B cell (primary cell): ENCODE measurements around the gene PDE3A. TPM values are rescaled to one million over a fixed set of nuclear protein-coding genes. Genes with fewer than 3 reads are reported as not detected.

Experiments
- ATAC-seq: fragments of 200-7000 bp; cut with Tn5 transposase; one replicate; pipeline ENCODE4 v1.10.0; 2021; ENCODE audit warnings: low read depth, mild to moderate bottlenecking, moderate number of reproducible peaks, moderate library complexity
- CTCF ChIA-PET: fragments of 350-600 bp; sonication (Branson Sonifier 250); formaldehyde crosslinking; loops from one replicate; lab custom pipeline; 2021; ENCODE audit warnings: antibody characterized with exemption, inconsistent platforms; lab: Charles Lee
- POLR2A ChIA-PET: fragments of 350-600 bp; sonication (Branson Sonifier 250); formaldehyde crosslinking; loops from one replicate; lab custom pipeline; 2021; ENCODE audit warnings: antibody characterized with exemption; lab: Charles Lee
- DNase-seq: peaks from one replicate; pipeline ENCODE4 v3.0.0; 2013
- H2AFZ ChIP-seq: 2 replicates; pipeline ENCODE4 v1.6.1; 2012; ENCODE audit warnings: mild to moderate bottlenecking, low read depth, low read length; ENCODE audit not compliant: insufficient read depth, poor library complexity, severe bottlenecking
- H3K27ac ChIP-seq, 2 donors: 1 replicate in 1 of 2; 2 replicates in 1 of 2; pipeline ENCODE4 v1.5.1; 2012 to 2013; ENCODE audit warnings: low read length in 2 of 2, mild to moderate bottlenecking in 2 of 2, moderate library complexity in 1 of 2
- H3K27me3 ChIP-seq, 4 experiments: fragments of 200-600 bp in 1 of 4; sonication (generic) in 1 of 4; replicated peaks in 1 of 4; 1 replicate in 2 of 4; 2 replicates in 2 of 4; pipeline versions ENCODE4 v1.6.1 to v1.7.0; 2013 to 2016; ENCODE audit warnings: low read length in 3 of 4, mild to moderate bottlenecking in 2 of 4, mixed read lengths in 1 of 4, moderate library complexity in 1 of 4; ENCODE audit not compliant: insufficient read depth in 4 of 4, control insufficient read depth in 3 of 4; ENCODE audit errors: control extremely low read depth in 1 of 4
- H3K36me3 ChIP-seq, 2 experiments: replicated peaks in 1 of 2; 1 replicate in 1 of 2; 2 replicates in 1 of 2; pipeline versions ENCODE4 v1.6.1 to v1.7.1; 2013; ENCODE audit warnings: low read length in 1 of 2; ENCODE audit not compliant: insufficient read depth in 2 of 2, control insufficient read depth in 1 of 2; ENCODE audit errors: control extremely low read depth in 1 of 2, extremely low read depth in 1 of 2
- H3K4me1 ChIP-seq, 2 donors: fragments of 200-600 bp in 1 of 2; sonication (generic) in 1 of 2; 1 replicate in 1 of 2; 2 replicates in 1 of 2; pipeline versions ENCODE4 v1.5.1 to v1.6.1; 2013 to 2017; ENCODE audit warnings: low read length in 2 of 2; ENCODE audit not compliant: control insufficient read depth in 2 of 2, insufficient read depth in 2 of 2
- H3K4me2 ChIP-seq: replicated peaks from 2 replicates; pipeline ENCODE3; 2012; ENCODE audit warnings: mild to moderate bottlenecking, low read depth, low read length; ENCODE audit not compliant: poor library complexity, severe bottlenecking
- H3K4me3 ChIP-seq, 5 experiments: fragments of 200-600 bp in 1 of 5; sonication (generic) in 1 of 5; 1 replicate in 3 of 5; 2 replicates in 2 of 5; pipeline versions ENCODE4 v1.5.1 to v1.7.0; 2011 to 2016; ENCODE audit warnings: low read length in 4 of 5, mild to moderate bottlenecking in 4 of 5, low read depth in 2 of 5, control low read depth in 1 of 5, moderate library complexity in 1 of 5; ENCODE audit not compliant: insufficient read depth in 1 of 5; ENCODE audit errors: control extremely low read depth in 1 of 5, extremely low read depth in 1 of 5
- H3K79me2 ChIP-seq: fragments of 200-600 bp; sonication (generic); one replicate; pipeline ENCODE4 v1.6.0; 2016; ENCODE audit warnings: low read length; ENCODE audit not compliant: control insufficient read depth, insufficient read depth
- H3K9ac ChIP-seq: fragments of 200-600 bp; sonication (generic); 2 replicates; pipeline ENCODE4 v1.6.1; 2017; ENCODE audit warnings: mild to moderate bottlenecking, low read length, moderate library complexity
- H3K9me3 ChIP-seq, 3 donors: one replicate each; pipeline versions ENCODE4 v1.6.1 to v1.7.1; 2013; ENCODE audit warnings: low read length in 2 of 3; ENCODE audit not compliant: control insufficient read depth in 2 of 3, insufficient read depth in 1 of 3; ENCODE audit errors: control extremely low read depth in 1 of 3
- H4K20me1 ChIP-seq: 2 replicates; pipeline ENCODE4 v1.6.0; 2012; ENCODE audit warnings: mild to moderate bottlenecking, low read length; ENCODE audit not compliant: insufficient read depth, control insufficient read depth, poor library complexity, severe bottlenecking
- H3K27ac Mint-ChIP-seq: one replicate; pipeline ENCODE4 v1.8.0; 2021; ENCODE audit warnings: mixed read lengths
- H3K27me3 Mint-ChIP-seq: one replicate; pipeline ENCODE4 v1.8.0; 2021; ENCODE audit warnings: mixed read lengths
- H3K4me1 Mint-ChIP-seq: one replicate; pipeline ENCODE4 v1.8.0; 2021; ENCODE audit warnings: mixed read lengths
- H3K4me3 Mint-ChIP-seq: one replicate; pipeline ENCODE4 v1.8.0; 2021; ENCODE audit warnings: mixed read lengths
- H3K9me3 Mint-ChIP-seq: one replicate; pipeline ENCODE4 v1.8.0; 2022; ENCODE audit warnings: mixed read lengths; ENCODE audit not compliant: insufficient read depth
- EZH2 ChIP-seq: IDR thresholded peaks from 2 replicates; pipeline ENCODE4 v1.6.1; 2012; ENCODE audit warnings: borderline replicate concordance, low read depth, mild to moderate bottlenecking, moderate library complexity, low read length; ENCODE audit not compliant: insufficient read depth, poor library complexity, severe bottlenecking
- WGBS: methylation state at CpG from one replicate; pipeline ENCODE4 v1.1.5; 2013; ENCODE audit warnings: missing lambda C conversion rate; ENCODE audit not compliant: insufficient coverage; 5-methylcytosine and 5-hydroxymethylcytosine counted together
- intact Hi-C: fragments of 100-400 bp; cut with micrococcal nuclease; formaldehyde crosslinking; loops from one replicate; pipeline ENCODE4 v1.10.0; 2022
- polyA plus RNA-seq: library from polyadenylated mRNA; depleted of rRNA; stranded (reverse); fragments of >200 nt; gene quantifications from 2 replicates; pipeline ENCODE4 v1.2.3, GENCODE V29; 2012
- total RNA-seq, 2 donors: library from RNA; stranded (reverse); fragments of 120-200 nt in 1 of 2; gene quantifications; 1 replicate in 1 of 2; 2 replicates in 1 of 2; pipeline versions ENCODE4 v1.2.3 to v1.2.4, GENCODE V29; 2013 to 2022
- TF ChIP-seq, protein P1 (sequence below): fragments of 200-600 bp; IDR thresholded peaks from one replicate; pipeline ENCODE4 v1.8.0; 2022; ENCODE audit warnings: antibody characterized with exemption, mild to moderate bottlenecking

The PDE3A gene
- total and polyA plus RNA-seq, 2 donors (not counting 1 experiment from before 2014, with no cell fraction given), result not detected

DNA sequence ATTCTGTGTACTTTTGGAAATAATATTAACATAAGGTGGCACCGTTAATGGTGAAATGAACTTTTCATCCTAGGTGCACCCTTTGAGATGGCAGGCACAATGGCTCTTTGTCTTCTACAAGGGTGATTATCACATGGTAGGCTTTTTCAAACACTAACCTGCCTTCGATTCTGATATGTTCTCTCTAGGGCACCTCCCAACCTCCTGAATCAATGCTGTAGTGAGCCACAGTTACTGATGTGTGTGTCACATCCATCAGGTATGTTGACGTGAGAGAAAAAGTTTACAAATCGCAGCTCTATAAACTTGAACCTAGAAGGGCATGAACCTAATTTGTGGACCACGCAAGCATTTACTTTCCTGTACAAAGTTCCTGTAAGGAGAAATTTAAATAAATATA, 25.4 kb downstream of the PDE3A start:
- no peaks in the 10 kb centered on the region for H3K4me1 ChIP-seq
- H3K36me3 ChIP-seq, result no peaks in the 10 kb centered on the region
- H3K4me3 ChIP-seq, result no peak overlapping the region
- CTCF ChIA-PET, result no interaction called here
- Mint-ChIP-seq H3K4me3 (no peak overlapping the region), H3K27me3 (no peaks in the 10 kb centered on the region), H3K9me3 (peaks cover 2% of the 10 kb centered on the region), H3K4me1 (no peaks in the 10 kb centered on the region), H3K27ac (no peak overlapping the region)
- no peak for ATAC-seq
- no peaks in the 10 kb centered on the region for H3K9me3 ChIP-seq
- no peak for DNase-seq
- no peak overlapping the region for H3K9ac ChIP-seq
- no peak overlapping the region for H3K27ac ChIP-seq
- WGBS, result 89% methylated on average over 1 of the region's 5 CpGs
- H3K79me2 ChIP-seq, result no peaks in the 10 kb centered on the region
- intact Hi-C loops, result no loop called here
- no peaks in the 10 kb centered on the region for H4K20me1 ChIP-seq
- H3K4me2 ChIP-seq, result no peak overlapping the region
- no peak overlapping the region for H2AFZ ChIP-seq
- POLR2A ChIA-PET, result no interaction called here
- H3K27me3 ChIP-seq, result no peaks in the 10 kb centered on the region
- TF ChIP-seq EZH2, result no peak
- TF ChIP-seq, protein P1, sequence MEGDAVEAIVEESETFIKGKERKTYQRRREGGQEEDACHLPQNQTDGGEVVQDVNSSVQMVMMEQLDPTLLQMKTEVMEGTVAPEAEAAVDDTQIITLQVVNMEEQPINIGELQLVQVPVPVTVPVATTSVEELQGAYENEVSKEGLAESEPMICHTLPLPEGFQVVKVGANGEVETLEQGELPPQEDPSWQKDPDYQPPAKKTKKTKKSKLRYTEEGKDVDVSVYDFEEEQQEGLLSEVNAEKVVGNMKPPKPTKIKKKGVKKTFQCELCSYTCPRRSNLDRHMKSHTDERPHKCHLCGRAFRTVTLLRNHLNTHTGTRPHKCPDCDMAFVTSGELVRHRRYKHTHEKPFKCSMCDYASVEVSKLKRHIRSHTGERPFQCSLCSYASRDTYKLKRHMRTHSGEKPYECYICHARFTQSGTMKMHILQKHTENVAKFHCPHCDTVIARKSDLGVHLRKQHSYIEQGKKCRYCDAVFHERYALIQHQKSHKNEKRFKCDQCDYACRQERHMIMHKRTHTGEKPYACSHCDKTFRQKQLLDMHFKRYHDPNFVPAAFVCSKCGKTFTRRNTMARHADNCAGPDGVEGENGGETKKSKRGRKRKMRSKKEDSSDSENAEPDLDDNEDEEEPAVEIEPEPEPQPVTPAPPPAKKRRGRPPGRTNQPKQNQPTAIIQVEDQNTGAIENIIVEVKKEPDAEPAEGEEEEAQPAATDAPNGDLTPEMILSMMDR, result no peak

DNA sequence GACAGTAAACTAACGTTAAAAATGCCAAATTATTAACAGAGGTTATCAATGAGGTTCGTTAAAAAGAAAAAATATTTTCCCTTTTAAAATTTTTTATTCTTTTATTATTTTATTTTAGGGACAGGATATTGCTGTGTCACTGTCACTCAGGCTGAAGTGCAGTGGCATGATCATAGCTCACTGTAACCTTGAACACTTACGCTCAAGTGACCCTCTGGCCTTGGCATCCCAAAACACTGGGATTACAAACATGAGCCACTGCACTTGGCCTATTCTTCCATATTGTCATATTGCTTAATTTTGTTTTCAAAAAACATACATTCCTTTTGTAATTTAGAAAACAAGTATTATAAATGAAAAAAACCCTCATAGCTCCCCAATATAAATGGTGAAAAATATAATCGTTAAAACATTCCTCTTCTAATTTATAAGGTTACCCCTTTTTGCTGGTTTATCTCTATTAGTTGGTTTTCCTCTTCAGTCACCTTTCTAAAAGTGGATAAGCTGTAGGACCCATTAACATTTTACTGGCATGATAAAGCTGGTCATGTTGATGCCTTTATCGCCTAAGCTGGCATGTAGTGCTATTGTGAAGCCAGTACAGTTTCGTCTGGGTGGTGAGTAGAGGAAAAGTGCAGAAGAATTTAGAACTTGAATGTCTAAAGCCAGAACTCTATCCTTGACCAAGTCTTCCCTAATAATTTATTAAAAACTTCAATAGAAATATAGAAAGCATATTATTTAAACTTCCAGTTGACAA, 27.6 kb downstream of the PDE3A start:
- no peaks in the 10 kb centered on the region for H3K36me3 ChIP-seq
- no peaks in the 10 kb centered on the region for H4K20me1 ChIP-seq
- no peak overlapping the region for H2AFZ ChIP-seq
- no peak overlapping the region for H3K9ac ChIP-seq
- H3K27me3 ChIP-seq, result no peaks in the 10 kb centered on the region
- intact Hi-C loops, result no loop called here
- H3K4me3 ChIP-seq, result no peak overlapping the region
- Mint-ChIP-seq H3K27ac (no peak overlapping the region), H3K4me1 (no peaks in the 10 kb centered on the region), H3K9me3 (peaks cover 2% of the 10 kb centered on the region), H3K4me3 (no peak overlapping the region), H3K27me3 (no peaks in the 10 kb centered on the region)
- no peak overlapping the region for H3K27ac ChIP-seq
- ATAC-seq (no peak), DNase-seq (no peak)
- H3K79me2 ChIP-seq, result no peaks in the 10 kb centered on the region
- CTCF ChIA-PET, result no interaction called here
- no peaks in the 10 kb centered on the region for H3K9me3 ChIP-seq
- 88% methylated on average over 1 of the region's 6 CpGs for WGBS
- H3K4me2 ChIP-seq, result no peak overlapping the region
- H3K4me1 ChIP-seq, result no peaks in the 10 kb centered on the region
- POLR2A ChIA-PET, result no interaction called here
- TF ChIP-seq, protein P1, result no peak
- no peak for TF ChIP-seq EZH2
